ACHN (cell line): Measurements from ENCODE around the gene ADORA1.
A peak's percentile ranks its signal among the peaks of the same experiment; 100 is the strongest.

Experiments used
- DNase-seq: peaks from one replicate; pipeline ENCODE4 v3.0.0-alpha.2; 2015
- in situ Hi-C: cut with HindIII; loops from 2 replicates; pipeline ENCODE4 v1.10.0; 2017; ENCODE audit warnings: low sequenced_read_pairs, low pct_ligation_motif_present, low pct_unique_long_range_greater_than_20kb

ADORA1 gene

GRCh38 chr1:203175827-203176241, 48.3 kb downstream of the ADORA1 start:
- in situ Hi-C loops: no loop called here
- DNase-seq: no peak

- no peak for DNase-seq
- in situ Hi-C loops: no loop called here
Measured at GRCh38 chr1:203176273-203177035, 48.9 kb downstream of the ADORA1 start.

- no peak for DNase-seq
- in situ Hi-C loops: no loop called here
Measured at GRCh38 chr1:203177036-203177405, 49.5 kb downstream of the ADORA1 start.

GRCh38 chr1:203177470-203178039, 50.0 kb downstream of the ADORA1 start:
- in situ Hi-C loops: no loop called here
- peak; percentile 55 for DNase-seq

GRCh38 chr1:203178083-203178482, 50.6 kb downstream of the ADORA1 start:
- DNase-seq: no peak
- in situ Hi-C loops: no loop called here

GRCh38 chr1:203178821-203179666, 51.5 kb downstream of the ADORA1 start:
- no peak for DNase-seq

GRCh38 chr1:203179667-203180005, 52.1 kb downstream of the ADORA1 start:
- in situ Hi-C loops: no loop called here
- no peak for DNase-seq

More at GRCh38 chr1:203178821-203179666, 51.5 kb downstream of the ADORA1 start:
- in situ Hi-C loops: no loop called here

- in situ Hi-C loops: no loop called here
- no peak for DNase-seq
Measured at GRCh38 chr1:203180611-203181330, 53.2 kb downstream of the ADORA1 start.

- DNase-seq: no peak
- in situ Hi-C loops: no loop called here
Measured at GRCh38 chr1:203181586-203182386, 54.3 kb downstream of the ADORA1 start.

GRCh38 chr1:203182387-203182953, 54.9 kb downstream of the ADORA1 start:
- in situ Hi-C loops: no loop called here
- no peak for DNase-seq

GRCh38 chr1:203183828-203184227, 56.3 kb downstream of the ADORA1 start:
- in situ Hi-C loops: no loop called here
- DNase-seq: no peak

GRCh38 chr1:203184467-203184866, 56.9 kb downstream of the ADORA1 start:
- in situ Hi-C loops: no loop called here

GRCh38 chr1:203185061-203185461, 57.5 kb downstream of the ADORA1 start:
- DNase-seq: no peak
- in situ Hi-C loops: no loop called here

More at GRCh38 chr1:203184467-203184866, 56.9 kb downstream of the ADORA1 start:
- DNase-seq: no peak

GRCh38 chr1:203185585-203185984, 58.1 kb downstream of the ADORA1 start:
- no peak for DNase-seq
- in situ Hi-C loops: no loop called here

GRCh38 chr1:203186091-203186445, 58.5 kb downstream of the ADORA1 start:
- in situ Hi-C loops: no loop called here

GRCh38 chr1:203186446-203187303, 59.1 kb downstream of the ADORA1 start, which contains the start of gene CHI3L1:
TSS of gene CHI3L1 (minus strand) at chr1:203186704. CDS start at chr1:203186623, 81 bp downstream.
- in situ Hi-C loops: no loop called here

More at GRCh38 chr1:203186091-203186445, 58.5 kb downstream of the ADORA1 start:
- DNase-seq: no peak

GRCh38 chr1:203187304-203187685, 59.8 kb downstream of the ADORA1 start:
- in situ Hi-C loops: no loop called here
- no peak for DNase-seq

More at GRCh38 chr1:203186446-203187303, 59.1 kb downstream of the ADORA1 start, which contains the start of gene CHI3L1:
- no peak for DNase-seq
